ENCODE results near the gene MOB2. TPM values are rescaled to one million over a fixed set of nuclear protein-coding genes. Genes with fewer than 3 reads are reported as not detected.

Gene MOB2
- total RNA-seq, 1 experiment from 2014 or later: 21.8 TPM

- DNase-seq: no peak
- no peaks in the 10 kb centered on the region for H3K9me2 ChIP-seq (ENCODE audit: insufficient read depth)
- H3K36me3 ChIP-seq (ENCODE audit: low read depth): no peaks in the 10 kb centered on the region
- no peaks in the 10 kb centered on the region for H4K20me1 ChIP-seq (ENCODE audit: insufficient read depth)
- no peaks in the 10 kb centered on the region; the same call in 1 of the 2 replicates for H3K9me3 ChIP-seq (ENCODE audit: insufficient read depth, low read depth)
- H3K4me1 ChIP-seq (replicated peaks; ENCODE audit: insufficient read depth): no peaks in the 10 kb centered on the region
- no peak overlapping the region for H3K4me3 ChIP-seq
- H2AFZ ChIP-seq: no peak overlapping the region
- TF ChIP-seq CTCF (conservative IDR thresholded peaks at IDR 0.05): no peak
- TF ChIP-seq EZH2 (IDR thresholded peaks at IDR 0.05; ENCODE audit: low read depth): no peak
- H3K4me2 ChIP-seq: no peak overlapping the region
- peaks cover 6% of the 10 kb centered on the region; the same call in 1 of the 2 replicates for H3K27me3 ChIP-seq (ENCODE audit: insufficient read depth, low read depth)
- BruUV-seq (replicated peaks): no TSS peak
- POLR2A ChIA-PET (ENCODE audit: unreplicated experiment): no interaction called here
- H3F3A ChIP-seq (ENCODE audit: insufficient read depth, low read depth): no peaks in the 10 kb centered on the region
- no peak overlapping the region for H3K27ac ChIP-seq
- CTCF ChIA-PET: no interaction called here
- intact Hi-C loops (cut with micrococcal nuclease; ENCODE audit: unreplicated experiment): no loop called here
- no peaks in the 10 kb centered on the region for H3K79me2 ChIP-seq (ENCODE audit: low read depth)
Measured at GRCh38 chr11:1419811-1420210, 66.8 kb downstream of the MOB2 start.

Other genes starting within 250 kb of the MOB2 start
- 29.5 and 35.8 TPM in 2 replicates for gene TOLLIP, start 177.1 kb downstream of the MOB2 start, total RNA-seq (2021)
- 2.7 and 2.9 TPM in 2 replicates for gene BRSK2, start 96.8 kb downstream of the MOB2 start, total RNA-seq (2021)
- gene DUSP8, start 85.5 kb upstream of the MOB2 start, total RNA-seq (2021): 2.6 and 4.2 TPM in 2 replicates
- gene KRTAP5-1, start 98.5 kb upstream of the MOB2 start, total RNA-seq (2021): not detected in 2 replicates
- gene KRTAP5-2, start 111.5 kb upstream of the MOB2 start, total RNA-seq (2021): not detected in 2 replicates
- not detected in 2 replicates for gene KRTAP5-3, start 121.7 kb upstream of the MOB2 start, total RNA-seq (2021)
- not detected in 2 replicates for gene KRTAP5-4, start 135.4 kb upstream of the MOB2 start, total RNA-seq (2021)
- not detected in 2 replicates for gene KRTAP5-5, start 143.0 kb upstream of the MOB2 start, total RNA-seq (2021)
- not detected in 2 replicates for gene KRTAP5-6, start 210.4 kb upstream of the MOB2 start, total RNA-seq (2021)

Data from PC-9 (cell line).